GM12873 (cell line): Measurements from ENCODE around the gene RPS21.

Source experiments
- CTCF ChIP-seq: IDR thresholded peaks from 2 replicates; pipeline ENCODE4 v1.5.1; 2012; ENCODE audit warnings: low read depth, mild to moderate bottlenecking, moderate library complexity, low read length, control low read depth; ENCODE audit not compliant: insufficient read depth; ENCODE audit errors: missing control alignments

RPS21 gene

GRCh38 chr20:62381842-62382241 is 5.1 kb upstream of the RPS21 start:
- no peak for TF ChIP-seq CTCF

- TF ChIP-seq CTCF, result peak; percentile 97
Observed at GRCh38 chr20:62382306-62383198, 4.4 kb upstream of the RPS21 start.

GRCh38 chr20:62387219-62387913 is 463 bp downstream of the RPS21 start:
- no peak for TF ChIP-seq CTCF

- TF ChIP-seq CTCF, result no peak
Observed at GRCh38 chr20:62387933-62388635, 1.2 kb downstream of the RPS21 start.

- no peak for TF ChIP-seq CTCF
Observed at GRCh38 chr20:62388839-62389600, 2.1 kb downstream of the RPS21 start.

GRCh38 chr20:62389601-62390087 is 2.7 kb downstream of the RPS21 start:
- TF ChIP-seq CTCF, result no peak
